ENCODE results near the gene SCGB1A1.

The SCGB1A1 gene

GRCh38 chr11:62463121-62463542 is 44.3 kb downstream of the SCGB1A1 start:
- TF ChIP-seq, protein P1, sequence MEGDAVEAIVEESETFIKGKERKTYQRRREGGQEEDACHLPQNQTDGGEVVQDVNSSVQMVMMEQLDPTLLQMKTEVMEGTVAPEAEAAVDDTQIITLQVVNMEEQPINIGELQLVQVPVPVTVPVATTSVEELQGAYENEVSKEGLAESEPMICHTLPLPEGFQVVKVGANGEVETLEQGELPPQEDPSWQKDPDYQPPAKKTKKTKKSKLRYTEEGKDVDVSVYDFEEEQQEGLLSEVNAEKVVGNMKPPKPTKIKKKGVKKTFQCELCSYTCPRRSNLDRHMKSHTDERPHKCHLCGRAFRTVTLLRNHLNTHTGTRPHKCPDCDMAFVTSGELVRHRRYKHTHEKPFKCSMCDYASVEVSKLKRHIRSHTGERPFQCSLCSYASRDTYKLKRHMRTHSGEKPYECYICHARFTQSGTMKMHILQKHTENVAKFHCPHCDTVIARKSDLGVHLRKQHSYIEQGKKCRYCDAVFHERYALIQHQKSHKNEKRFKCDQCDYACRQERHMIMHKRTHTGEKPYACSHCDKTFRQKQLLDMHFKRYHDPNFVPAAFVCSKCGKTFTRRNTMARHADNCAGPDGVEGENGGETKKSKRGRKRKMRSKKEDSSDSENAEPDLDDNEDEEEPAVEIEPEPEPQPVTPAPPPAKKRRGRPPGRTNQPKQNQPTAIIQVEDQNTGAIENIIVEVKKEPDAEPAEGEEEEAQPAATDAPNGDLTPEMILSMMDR (IDR thresholded peaks at IDR 0.05; ENCODE audit: insufficient read depth, low read depth, low read length, missing control alignments), result no peak
- DNase-seq (ENCODE audit: low read depth), result peak; percentile 55
- no peak overlapping the region for H3K4me3 ChIP-seq (ENCODE audit: low read depth, low read length)

DNA sequence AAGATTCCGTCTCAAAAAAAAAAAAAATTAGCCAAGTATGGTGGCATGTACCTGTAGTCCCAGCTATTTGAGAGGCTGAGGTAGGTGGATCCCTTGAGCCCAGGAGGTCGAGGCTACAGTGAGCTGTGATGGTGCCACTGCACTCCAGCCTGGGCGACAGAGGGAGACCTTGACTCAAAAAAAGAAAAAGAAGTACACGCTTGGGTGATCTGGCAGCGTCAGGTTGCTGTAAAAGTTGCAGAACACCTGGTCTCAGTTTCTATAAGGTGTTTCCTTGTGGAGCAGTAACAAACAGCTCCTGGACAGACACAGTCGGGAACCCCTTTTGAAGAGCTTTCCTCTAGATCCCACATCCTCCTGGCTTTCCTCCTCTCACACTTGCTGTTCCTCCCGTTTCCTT is 45.8 kb downstream of the SCGB1A1 start:
- DNase-seq (ENCODE audit: low read depth), result peak; percentile 84
- no peak overlapping the region for H3K4me3 ChIP-seq (ENCODE audit: low read depth, low read length)
- TF ChIP-seq, protein P1 (IDR thresholded peaks at IDR 0.05; ENCODE audit: insufficient read depth, low read depth, low read length, missing control alignments), result peak; percentile 32

DNA sequence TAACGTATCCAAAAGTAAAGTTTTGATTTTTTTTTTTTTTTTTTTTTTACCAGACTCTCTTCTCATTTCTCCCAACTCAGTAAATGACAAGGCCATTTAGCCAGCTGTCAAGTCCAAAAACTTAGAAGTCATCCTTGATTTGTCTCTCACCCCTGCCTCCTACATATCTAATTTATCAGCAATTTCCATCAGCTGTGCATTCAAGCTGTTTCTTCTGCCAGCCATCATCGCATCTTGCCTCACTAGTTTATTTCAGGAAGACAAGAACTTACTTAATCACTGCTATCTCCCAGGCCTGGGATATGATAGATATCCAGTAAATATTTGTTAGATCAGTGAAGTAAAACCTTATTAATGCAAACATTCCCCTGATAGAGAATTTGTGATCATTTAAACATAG is 47.6 kb downstream of the SCGB1A1 start:
- H3K4me3 ChIP-seq (ENCODE audit: low read depth, low read length), result no peak overlapping the region
- TF ChIP-seq, protein P1 (IDR thresholded peaks at IDR 0.05; ENCODE audit: insufficient read depth, low read depth, low read length, missing control alignments), result no peak
- DNase-seq (ENCODE audit: low read depth), result no peak

- H3K4me3 ChIP-seq (ENCODE audit: low read depth, low read length), result no peak overlapping the region
- no peak for DNase-seq (ENCODE audit: low read depth)
- TF ChIP-seq, protein P1 (IDR thresholded peaks at IDR 0.05; ENCODE audit: insufficient read depth, low read depth, low read length, missing control alignments), result no peak
Measured at GRCh38 chr11:62468577-62468976, 49.7 kb downstream of the SCGB1A1 start.

- DNase-seq (ENCODE audit: low read depth), result no peak
- TF ChIP-seq, protein P1 (IDR thresholded peaks at IDR 0.05; ENCODE audit: insufficient read depth, low read depth, low read length, missing control alignments), result no peak
Measured at GRCh38 chr11:62471603-62472002, 52.8 kb downstream of the SCGB1A1 start.

GRCh38 chr11:62472063-62472884 is 53.4 kb downstream of the SCGB1A1 start:
- no peak for DNase-seq (ENCODE audit: low read depth)

More at GRCh38 chr11:62471603-62472002, 52.8 kb downstream of the SCGB1A1 start:
- no peak overlapping the region for H3K4me3 ChIP-seq (ENCODE audit: low read depth, low read length)

More at GRCh38 chr11:62472063-62472884, 53.4 kb downstream of the SCGB1A1 start:
- H3K4me3 ChIP-seq (ENCODE audit: low read depth, low read length), result no peak overlapping the region
- TF ChIP-seq, protein P1 (IDR thresholded peaks at IDR 0.05; ENCODE audit: insufficient read depth, low read depth, low read length, missing control alignments), result no peak

Measured in GM12865 (cell line).